ENCODE results near the gene FAM161A.
"Not testable (repeated sequence)": the region's sequence is repeated elsewhere in the genome, so short reads cannot be mapped to it uniquely, and the experiment has no call there.

The FAM161A gene, protein sequence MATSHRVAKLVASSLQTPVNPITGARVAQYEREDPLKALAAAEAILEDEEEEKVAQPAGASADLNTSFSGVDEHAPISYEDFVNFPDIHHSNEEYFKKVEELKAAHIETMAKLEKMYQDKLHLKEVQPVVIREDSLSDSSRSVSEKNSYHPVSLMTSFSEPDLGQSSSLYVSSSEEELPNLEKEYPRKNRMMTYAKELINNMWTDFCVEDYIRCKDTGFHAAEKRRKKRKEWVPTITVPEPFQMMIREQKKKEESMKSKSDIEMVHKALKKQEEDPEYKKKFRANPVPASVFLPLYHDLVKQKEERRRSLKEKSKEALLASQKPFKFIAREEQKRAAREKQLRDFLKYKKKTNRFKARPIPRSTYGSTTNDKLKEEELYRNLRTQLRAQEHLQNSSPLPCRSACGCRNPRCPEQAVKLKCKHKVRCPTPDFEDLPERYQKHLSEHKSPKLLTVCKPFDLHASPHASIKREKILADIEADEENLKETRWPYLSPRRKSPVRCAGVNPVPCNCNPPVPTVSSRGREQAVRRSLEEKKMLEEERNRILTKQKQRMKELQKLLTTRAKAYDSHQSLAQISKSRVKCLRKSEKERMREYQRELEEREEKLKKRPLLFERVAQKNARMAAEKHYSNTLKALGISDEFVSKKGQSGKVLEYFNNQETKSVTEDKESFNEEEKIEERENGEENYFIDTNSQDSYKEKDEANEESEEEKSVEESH

DNA sequence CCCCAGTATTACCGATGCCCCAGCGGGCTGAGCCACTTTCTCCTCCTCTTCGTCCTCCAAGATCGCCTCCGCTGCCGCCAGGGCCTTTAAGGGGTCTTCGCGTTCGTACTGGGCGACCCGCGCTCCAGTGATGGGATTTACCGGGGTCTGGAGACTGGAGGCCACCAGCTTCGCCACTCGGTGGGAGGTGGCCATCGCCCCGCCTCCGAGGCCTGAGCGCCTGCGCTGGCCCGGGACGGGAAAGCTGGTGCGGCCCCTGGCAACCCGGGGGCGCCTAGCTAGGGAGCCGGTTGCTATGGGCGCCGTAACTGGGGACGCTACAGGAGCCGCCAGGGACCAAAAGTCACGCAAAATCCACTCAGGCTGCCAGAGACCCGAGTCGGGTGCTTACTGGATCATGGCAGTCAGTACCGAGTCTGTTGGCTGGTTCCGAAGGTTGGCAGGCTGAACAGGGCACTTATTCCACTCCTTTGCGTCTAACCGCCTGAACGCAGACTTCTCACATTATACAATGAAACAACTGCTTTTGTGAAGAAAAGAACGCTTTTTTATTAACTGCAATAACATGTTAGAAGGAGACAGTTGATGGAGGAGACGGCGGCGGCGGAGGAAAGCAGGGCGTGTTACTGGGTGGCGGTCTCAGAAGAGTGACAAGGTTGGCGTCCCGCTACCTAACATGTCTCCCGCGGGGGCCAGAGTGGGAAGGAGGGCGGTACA, at the start of gene FAM161A:
FAM161A (minus strand) TSS at position 214 of the 717 bp plus-strand sequence; CDS start at position 195, 19 bp downstream.
- DNase-seq: peak; percentile 66

DNA sequence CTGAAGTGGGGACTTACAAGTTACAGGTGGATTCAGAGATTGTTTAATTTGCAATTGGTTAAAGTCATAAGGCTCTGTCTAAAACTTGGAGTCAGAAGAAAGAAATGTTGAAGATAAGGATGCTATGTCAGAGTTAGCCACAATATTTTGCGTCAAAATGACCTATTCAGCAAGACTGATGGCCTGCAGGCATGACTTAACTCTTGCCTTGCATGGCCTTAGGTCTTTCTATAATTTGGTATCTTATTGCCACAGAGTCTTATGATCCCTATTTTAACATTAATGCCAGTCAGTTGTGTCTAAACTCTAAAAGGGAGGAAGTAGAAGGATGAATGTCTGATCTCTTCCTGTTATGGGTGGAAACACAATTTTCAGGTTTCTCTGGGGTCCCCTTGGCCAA, 46.4 kb upstream of the FAM161A start:
- no peak for DNase-seq

GRCh38 chr2:61898810-61899209, 45.0 kb upstream of the FAM161A start:
- no peak for DNase-seq

DNA sequence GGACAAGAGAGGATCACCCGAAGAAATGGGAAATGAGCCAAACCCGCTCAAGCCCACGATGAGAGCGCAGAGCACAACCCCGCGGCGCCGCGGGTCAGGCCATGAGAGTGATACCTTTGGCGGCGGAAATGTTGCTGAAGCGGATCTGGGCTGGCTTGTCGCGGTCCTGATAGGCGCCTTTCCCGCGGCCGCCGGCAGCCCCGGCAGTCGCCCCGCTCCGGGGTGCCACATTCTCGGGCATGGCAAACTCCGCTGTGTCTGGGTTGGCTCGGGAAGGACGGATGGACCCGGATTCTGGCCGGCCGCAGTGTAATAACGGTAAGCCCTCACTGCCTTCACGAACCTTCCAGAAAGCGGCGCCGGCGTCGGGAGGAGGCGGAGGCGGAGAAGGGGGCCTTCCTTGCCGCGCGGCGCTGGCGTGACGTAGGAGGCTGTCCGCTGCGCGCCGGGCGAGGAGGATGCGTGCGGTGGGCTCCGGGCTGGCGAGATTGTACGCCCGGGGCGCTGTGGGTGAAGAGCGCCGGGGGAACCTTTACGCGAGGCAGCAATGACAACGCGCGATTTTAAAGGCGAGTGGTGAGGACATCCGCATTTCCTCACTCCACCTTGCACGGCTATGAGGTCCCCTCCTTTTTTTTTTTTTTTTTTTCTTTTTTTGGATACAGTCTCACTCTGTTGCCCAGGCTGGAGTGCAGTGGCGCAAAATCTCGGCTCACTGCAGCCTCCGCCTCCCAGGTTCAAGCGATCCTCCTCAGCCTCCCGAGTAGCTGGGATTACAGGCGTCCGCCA, 34.6 kb upstream of the FAM161A start, which contains the start of gene CCT4:
CCT4 (minus strand) TSS at position 390 of the 789 bp plus-strand sequence; CDS start at position 241, 149 bp downstream.
- DNase-seq: peak; percentile 75

DNA sequence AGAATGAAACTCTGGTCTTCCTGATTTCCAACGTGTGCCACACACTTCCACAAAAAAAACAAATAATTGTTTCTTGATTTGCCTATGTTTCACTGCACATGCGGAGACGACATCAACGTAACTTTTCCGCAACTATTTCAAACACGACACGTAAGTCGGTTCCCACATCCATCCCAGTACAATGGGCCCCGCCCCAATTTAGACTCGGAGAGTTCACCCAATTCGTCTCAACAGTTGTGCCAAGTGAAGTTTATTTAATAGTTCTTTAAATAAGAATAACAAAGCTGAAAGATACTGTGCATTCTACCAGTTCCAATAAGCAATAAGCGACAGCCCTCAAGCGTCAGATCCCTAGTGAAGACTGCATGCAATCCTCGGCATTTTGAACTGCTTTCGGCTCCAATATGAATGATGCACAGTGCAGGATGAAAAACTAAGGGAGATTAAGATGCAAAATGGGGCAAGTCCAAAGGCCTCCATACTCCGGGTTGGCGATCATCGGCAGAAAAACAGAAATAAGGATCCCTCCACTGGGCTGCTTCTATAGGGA, 33.9 kb upstream of the FAM161A start:
- DNase-seq: no peak

GRCh38 chr2:61885896-61886603, 32.2 kb upstream of the FAM161A start:
- DNase-seq: no peak

- DNase-seq: no peak
These were observed 29.0 kb upstream of the FAM161A start for GRCh38 chr2:61882850-61883249.

GRCh38 chr2:61879351-61879750, 25.5 kb upstream of the FAM161A start:
- DNase-seq: not testable (repeated sequence)

- DNase-seq: no peak
These were observed 24.9 kb upstream of the FAM161A start for GRCh38 chr2:61878761-61879160.

DNA sequence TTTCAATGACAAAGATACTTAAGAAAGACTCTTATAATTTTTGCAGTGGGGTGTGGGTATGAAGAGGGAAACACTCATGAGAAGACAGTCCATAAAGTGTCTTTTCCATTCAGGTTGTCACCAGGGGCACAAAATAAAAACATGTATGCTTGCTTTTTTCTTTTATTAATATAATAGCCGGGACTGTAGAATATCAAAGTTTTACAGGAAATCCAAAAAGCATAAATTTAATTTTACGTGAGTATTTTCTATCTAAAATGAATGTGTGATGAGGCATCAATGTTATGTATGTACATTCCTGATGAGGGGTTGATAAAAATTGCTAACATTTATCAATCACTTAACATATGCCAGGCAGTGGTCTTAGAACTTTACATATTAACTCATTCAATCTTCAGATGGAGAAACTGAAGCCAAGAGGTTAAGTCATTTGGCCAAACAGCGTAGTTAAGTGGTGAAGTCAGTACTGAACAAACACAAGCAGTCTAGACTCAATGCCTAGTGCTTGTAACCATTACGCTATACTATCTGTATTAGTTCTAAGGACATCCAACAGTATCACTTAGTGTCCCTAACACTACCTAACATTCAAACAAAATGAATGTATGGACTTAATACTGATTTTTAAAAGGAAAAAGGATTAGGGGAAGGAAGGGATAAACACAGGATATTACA, 23.8 kb upstream of the FAM161A start:
- DNase-seq: no peak

GRCh38 chr2:61876400-61876799, 22.5 kb upstream of the FAM161A start:
- no peak for DNase-seq

- not testable (repeated sequence) for DNase-seq
These were observed 12.7 kb upstream of the FAM161A start for GRCh38 chr2:61866482-61867089.

GRCh38 chr2:61862085-61862484, 8.2 kb upstream of the FAM161A start:
- DNase-seq: no peak

GRCh38 chr2:61857224-61857623, 3.4 kb upstream of the FAM161A start:
- no peak for DNase-seq

DNA sequence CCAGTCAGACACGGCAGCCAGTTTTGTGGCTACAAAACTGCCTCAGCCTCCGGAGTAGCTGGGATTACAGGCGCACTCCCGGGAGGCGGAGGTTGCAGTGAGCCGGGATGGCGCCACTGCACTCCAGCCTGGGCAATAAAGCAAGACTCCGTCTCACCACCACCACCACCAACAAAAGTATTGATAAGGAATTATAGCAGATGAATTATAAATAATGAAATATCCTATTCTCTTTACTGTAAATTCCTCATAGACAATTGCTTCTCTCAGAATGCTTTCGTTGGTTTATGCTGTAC, 1.4 kb upstream of the FAM161A start:
- DNase-seq: no peak

DNA sequence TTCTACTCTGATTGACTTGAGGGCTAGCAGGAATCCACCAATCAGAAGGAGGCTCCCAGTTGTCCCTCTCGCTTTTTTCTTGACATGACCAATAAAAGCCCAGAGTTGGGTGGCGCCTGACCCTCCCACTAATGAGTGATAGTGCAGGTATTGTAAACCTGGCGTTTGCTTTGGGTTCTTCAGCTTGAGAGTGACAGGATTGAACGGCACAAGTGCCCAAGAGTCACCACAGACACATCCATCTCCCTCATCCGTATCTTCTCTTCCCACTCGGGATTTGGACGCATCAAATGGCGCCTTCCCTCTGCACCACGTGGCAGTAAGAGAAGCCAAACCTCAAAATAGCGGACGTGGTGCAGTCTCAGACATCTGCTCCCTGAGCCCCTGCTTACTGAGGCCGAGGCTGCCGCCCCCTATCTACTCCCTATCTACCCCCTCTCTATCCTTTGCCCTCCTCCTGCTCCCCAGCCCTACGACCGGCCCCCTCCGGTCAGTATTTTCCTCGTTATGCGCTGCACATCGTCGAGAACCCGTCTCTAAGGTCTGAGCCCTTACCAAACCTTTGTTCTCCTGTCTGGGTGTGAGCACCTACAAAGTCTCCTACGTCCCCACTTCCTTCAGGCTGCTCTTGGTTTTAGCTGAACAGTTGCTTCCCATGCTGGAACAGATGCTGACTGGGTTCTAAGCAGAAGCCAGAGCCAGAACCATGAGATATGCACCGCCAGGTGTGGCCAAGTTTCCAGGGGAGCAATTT, 881 bp upstream of the FAM161A start:
- peak; percentile 75 for DNase-seq

- peak; percentile 65 for DNase-seq
These were observed 594 bp downstream of the FAM161A start for GRCh38 chr2:61853086-61853846.

DNA sequence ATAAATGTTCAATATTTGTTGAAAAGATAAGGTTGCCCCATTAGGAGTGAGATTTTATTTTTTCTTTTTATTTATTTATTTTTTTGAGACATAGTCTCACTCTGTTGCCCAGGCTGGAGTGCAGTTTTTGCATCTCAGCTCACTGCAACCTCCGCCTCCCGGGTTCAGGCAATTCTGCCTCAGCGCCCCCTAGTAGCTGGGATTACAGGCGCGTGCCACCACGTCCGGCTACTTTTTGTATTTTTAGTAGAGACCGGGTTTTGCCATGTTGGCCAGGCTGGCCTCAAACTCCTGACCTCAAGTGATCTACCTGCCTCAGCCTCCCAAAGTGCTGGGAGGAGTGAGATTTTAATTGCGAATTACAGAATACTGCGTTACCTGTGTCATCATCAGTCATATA, 2.6 kb downstream of the FAM161A start:
- not testable (repeated sequence) for DNase-seq

- no peak for DNase-seq
These were observed 8.5 kb downstream of the FAM161A start for GRCh38 chr2:61845320-61845719.
